ENCODE measurements around the gene CPNE1. TPM values are rescaled to one million over a fixed set of nuclear protein-coding genes. Genes with fewer than 3 reads are reported as not detected.

The CPNE1 gene
- total RNA-seq, 8 experiments from 2014 or later, result 88.8 to 205 (median 124) TPM

DNA sequence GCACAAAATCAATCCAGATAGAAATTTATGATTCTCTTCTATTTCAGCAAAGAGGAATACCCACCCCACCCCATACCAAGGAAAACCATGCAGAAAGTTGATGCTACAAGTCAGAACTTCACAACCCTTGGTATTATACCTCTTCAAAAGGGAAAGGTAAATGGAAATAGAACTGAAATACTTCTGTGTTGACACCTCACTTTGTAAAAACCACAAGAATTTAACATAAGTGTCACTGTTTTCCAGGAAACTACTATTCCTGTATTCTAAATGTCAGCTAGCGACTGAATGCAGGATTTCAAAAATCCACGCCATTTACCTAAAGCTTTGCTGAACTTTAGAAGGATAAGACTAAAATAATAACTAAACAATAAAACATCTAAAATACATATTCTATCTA is 3.6 kb downstream of the CPNE1 start:
- in situ Hi-C loops (cut with MboI; ENCODE audit: low pct_unique_long_range_greater_than_20kb in 2 of 9, low sequenced_read_pairs in 9 of 9, unreplicated experiment in 9 of 9), result no loop called here
- WGBS, 10 experiments, result 73 to 100% (median 89%) methylated on average over 1 to 2 of the region's 2 CpGs; no CpG with 5 or more reads in 3 of the 10 experiments
- peaks cover 12 to 31% of the 10 kb centered on the region in 2 donors for H3K4me1 ChIP-seq (replicated peaks in 1 of 2)
- no peak for ATAC-seq (replicated peaks in 6 of 8)
- no peak overlapping the region for H3K27ac ChIP-seq
- H3K4me3 ChIP-seq, result no peak overlapping the region

DNA sequence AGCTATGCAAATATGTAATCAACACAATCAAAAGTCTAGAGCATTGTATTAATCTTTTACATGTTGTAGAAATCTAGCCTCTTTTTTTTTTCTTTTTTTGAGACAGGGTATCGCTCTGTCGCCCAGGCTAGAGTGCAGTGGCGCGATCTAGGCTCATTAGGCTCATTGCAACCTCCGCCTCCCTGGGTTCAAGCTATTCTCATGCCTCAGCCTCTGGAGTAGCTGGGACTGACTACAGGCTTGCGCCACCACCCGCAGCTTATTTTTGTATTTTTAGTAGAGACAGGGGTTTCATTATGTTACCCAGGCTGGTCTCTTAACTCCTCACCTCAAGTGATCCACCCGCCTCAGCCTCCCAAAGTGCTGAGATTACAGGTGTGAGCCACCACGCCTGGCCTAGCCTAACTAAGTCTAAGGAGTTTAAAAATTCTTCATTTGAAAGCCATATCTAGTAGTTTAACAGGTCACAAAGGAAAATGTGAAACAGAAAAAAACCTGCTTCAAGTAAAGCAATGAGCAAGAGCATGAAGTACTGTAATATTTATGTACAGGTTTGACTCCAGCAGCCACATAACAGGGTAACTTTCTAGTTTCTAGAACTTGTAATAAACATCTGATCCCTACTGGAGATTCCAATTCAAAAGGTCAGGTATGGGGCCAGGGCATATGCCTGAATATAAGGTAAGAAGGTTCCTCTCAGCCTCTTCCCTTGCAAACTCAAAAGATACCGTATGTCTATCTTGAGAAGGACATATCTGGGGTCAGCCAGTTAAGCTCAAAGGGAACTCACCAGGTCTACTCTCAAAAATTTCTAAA is 4.4 kb downstream of the CPNE1 start:
- Histone ChIP-seq H3K4me3 (no peak overlapping the region), H3K27ac (no peak overlapping the region), H3K4me1 (replicated peaks in 1 of 2) (peaks cover 12 to 31% of the 10 kb centered on the region in 2 donors)
- in situ Hi-C loops (cut with MboI; ENCODE audit: low pct_unique_long_range_greater_than_20kb in 2 of 9, low sequenced_read_pairs in 9 of 9, unreplicated experiment in 9 of 9), result no loop called here
- WGBS, 10 experiments, result 83 to 100% (median 95%) methylated on average over 1 to 8 of the region's 10 CpGs; no CpG with 5 or more reads in 2 of the 10 experiments
- ATAC-seq (replicated peaks in 6 of 8), result no peak

DNA sequence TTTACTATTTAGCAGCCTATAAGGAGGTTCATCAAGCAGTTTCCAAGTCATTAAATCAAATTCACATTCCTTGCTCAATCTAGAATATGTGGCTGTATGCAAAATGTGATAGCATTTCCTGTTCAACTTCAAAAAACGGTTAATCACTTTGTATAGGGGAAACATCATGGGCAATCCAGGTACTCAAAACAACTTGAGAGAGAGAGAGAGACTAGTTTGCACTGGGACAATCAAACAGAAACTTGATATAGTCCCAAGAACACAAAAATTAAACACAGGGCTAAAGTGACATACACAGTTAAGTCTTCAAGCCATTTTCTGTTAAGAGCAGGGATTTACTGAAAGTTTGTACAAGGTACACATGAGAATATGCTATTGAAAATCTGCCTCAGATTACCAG is 7.4 kb downstream of the CPNE1 start:
- WGBS, 10 experiments, result 0 to 100% (median 76%) methylated on average over 1 of the region's 1 CpG; no CpG with 5 or more reads in 2 of the 10 experiments
- H3K27ac ChIP-seq, result no peak overlapping the region
- ATAC-seq (replicated peaks in 6 of 8), result peak in 2 of 8 experiments; percentile 22 to 46

GRCh38 chr20:35654415-35654814 is 10.3 kb downstream of the CPNE1 start:
- no peak for ATAC-seq (replicated peaks in 6 of 8)
- H3K4me3 ChIP-seq, result no peak overlapping the region
- WGBS, 10 experiments, result 60 to 100% (median 99%) methylated on average over 1 to 7 of the region's 9 CpGs; no CpG with 5 or more reads in 2 of the 10 experiments
- in situ Hi-C loops (cut with MboI; ENCODE audit: low pct_unique_long_range_greater_than_20kb in 2 of 9, low sequenced_read_pairs in 9 of 9, unreplicated experiment in 9 of 9), result no loop called here
- no peak overlapping the region for H3K27ac ChIP-seq
- H3K4me1 ChIP-seq (replicated peaks in 1 of 2), result peaks cover 3 to 6% of the 10 kb centered on the region in 2 donors

More for the DNA sequence above, 7.4 kb downstream of the CPNE1 start:
- Histone ChIP-seq H3K4me3 (no peak overlapping the region), H3K4me1 (replicated peaks in 1 of 2) (peaks cover 13 to 20% of the 10 kb centered on the region in 2 donors)
- in situ Hi-C loops (cut with MboI; ENCODE audit: low pct_unique_long_range_greater_than_20kb in 2 of 9, low sequenced_read_pairs in 9 of 9, unreplicated experiment in 9 of 9), result no loop called here

DNA sequence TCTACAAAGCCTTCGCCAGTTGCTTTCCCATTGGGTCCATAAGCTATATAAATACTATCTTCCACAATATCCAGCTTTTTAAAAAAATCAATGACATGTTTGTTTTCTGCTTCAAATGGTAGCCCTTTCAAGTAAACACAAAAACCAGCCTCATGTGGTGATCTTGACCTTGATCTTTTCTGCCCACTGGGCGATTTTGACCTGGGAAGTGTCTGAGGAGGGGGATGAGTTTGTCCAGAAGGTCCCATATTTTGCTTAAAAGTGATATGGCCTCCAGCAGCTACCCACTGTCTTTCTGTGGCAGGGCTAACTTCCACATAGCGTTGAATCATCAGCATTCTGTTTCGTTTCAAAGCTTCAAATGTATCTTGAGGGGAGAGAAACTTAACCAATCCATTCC is 10.8 kb downstream of the CPNE1 start:
- Histone ChIP-seq H3K4me3 (no peak overlapping the region), H3K27ac (no peak overlapping the region), H3K4me1 (replicated peaks in 1 of 2) (peaks cover 0 to 3% of the 10 kb centered on the region in 2 donors)
- in situ Hi-C loops (cut with MboI; ENCODE audit: low pct_unique_long_range_greater_than_20kb in 2 of 9, low sequenced_read_pairs in 9 of 9, unreplicated experiment in 9 of 9), result no loop called here
- WGBS, 10 experiments, result 63 to 100% (median 100%) methylated on average over 1 to 4 of the region's 4 CpGs; no CpG with 5 or more reads in 1 of the 10 experiments
- ATAC-seq (replicated peaks in 6 of 8), result no peak

DNA sequence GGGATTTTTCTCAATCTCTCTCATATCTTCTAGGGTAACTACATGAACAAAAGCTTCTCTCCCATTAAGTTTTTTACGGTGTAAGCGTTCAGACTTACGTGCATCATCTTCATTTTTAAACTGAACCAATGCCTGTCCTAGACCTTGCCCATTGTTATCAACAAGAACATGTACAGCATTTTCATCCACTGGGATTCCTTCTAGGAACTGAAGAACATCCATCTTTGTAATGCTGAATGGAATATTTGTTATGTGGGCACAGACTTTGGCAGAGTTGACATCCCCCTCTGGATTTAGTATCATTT is 11.3 kb downstream of the CPNE1 start:
- in situ Hi-C loops (cut with MboI; ENCODE audit: low pct_unique_long_range_greater_than_20kb in 2 of 9, low sequenced_read_pairs in 9 of 9, unreplicated experiment in 9 of 9), result no loop called here
- ATAC-seq (replicated peaks in 6 of 8), result no peak
- 95 to 100% (median 100%) methylated on average over 2 to 3 of the region's 3 CpGs; no CpG with 5 or more reads in 1 of the 10 experiments for WGBS, 10 experiments
- Histone ChIP-seq H3K4me1 (replicated peaks in 1 of 2) (peaks cover 0 to 3% of the 10 kb centered on the region in 2 donors), H3K27ac (no peak overlapping the region), H3K4me3 (no peak overlapping the region)

GRCh38 chr20:35652641-35653429 is 11.9 kb downstream of the CPNE1 start:
- no peak for ATAC-seq (replicated peaks in 6 of 8)

GRCh38 chr20:35651958-35652357 is 12.7 kb downstream of the CPNE1 start:
- in situ Hi-C loops (cut with MboI; ENCODE audit: low pct_unique_long_range_greater_than_20kb in 2 of 9, low sequenced_read_pairs in 9 of 9, unreplicated experiment in 9 of 9), result no loop called here
- Histone ChIP-seq H3K27ac (no peak overlapping the region), H3K4me1 (replicated peaks in 1 of 2) (peaks cover 0 to 3% of the 10 kb centered on the region in 2 donors), H3K4me3 (no peak overlapping the region)
- no peak for ATAC-seq (replicated peaks in 6 of 8)

More at GRCh38 chr20:35652641-35653429, 11.9 kb downstream of the CPNE1 start:
- H3K4me3 ChIP-seq, result no peak overlapping the region
- H3K27ac ChIP-seq, result no peak overlapping the region
- 94 to 100% (median 100%) methylated on average over 1 to 4 of the region's 13 CpGs; no CpG with 5 or more reads in 3 of the 10 experiments for WGBS, 10 experiments
- in situ Hi-C loops (cut with MboI; ENCODE audit: low pct_unique_long_range_greater_than_20kb in 2 of 9, low sequenced_read_pairs in 9 of 9, unreplicated experiment in 9 of 9), result no loop called here
- H3K4me1 ChIP-seq (replicated peaks in 1 of 2), result peaks cover 0 to 3% of the 10 kb centered on the region in 2 donors

DNA sequence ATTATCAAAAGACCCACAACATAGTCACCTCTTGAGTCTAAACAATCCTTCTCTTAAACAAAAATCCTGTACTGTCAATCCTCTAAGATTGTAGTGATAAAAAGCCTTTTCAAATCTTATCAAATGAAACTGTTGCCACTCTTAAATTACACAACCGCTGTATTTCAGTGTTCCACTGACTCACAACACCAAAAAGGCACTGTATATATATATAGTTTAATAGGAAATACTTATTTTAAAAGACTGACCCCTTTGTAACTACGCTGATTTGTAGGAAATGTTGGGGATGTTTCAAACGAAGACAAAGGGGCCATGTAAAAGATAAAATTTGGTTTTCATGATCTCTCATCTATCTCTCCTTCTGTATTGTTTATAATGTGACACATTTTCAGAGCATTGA is 14.1 kb downstream of the CPNE1 start:
- no peak for ATAC-seq (replicated peaks in 6 of 8)
- no peak overlapping the region for H3K4me3 ChIP-seq
- H3K27ac ChIP-seq, result no peak overlapping the region
- in situ Hi-C loops (cut with MboI; ENCODE audit: low pct_unique_long_range_greater_than_20kb in 2 of 9, low sequenced_read_pairs in 9 of 9, unreplicated experiment in 9 of 9), result no loop called here
- 50 to 100% (median 90%) methylated on average over 2 to 3 of the region's 3 CpGs; no CpG with 5 or more reads in 1 of the 10 experiments for WGBS, 10 experiments
- H3K4me1 ChIP-seq (replicated peaks in 1 of 2), result peaks cover 0 to 3% of the 10 kb centered on the region in 2 donors

DNA sequence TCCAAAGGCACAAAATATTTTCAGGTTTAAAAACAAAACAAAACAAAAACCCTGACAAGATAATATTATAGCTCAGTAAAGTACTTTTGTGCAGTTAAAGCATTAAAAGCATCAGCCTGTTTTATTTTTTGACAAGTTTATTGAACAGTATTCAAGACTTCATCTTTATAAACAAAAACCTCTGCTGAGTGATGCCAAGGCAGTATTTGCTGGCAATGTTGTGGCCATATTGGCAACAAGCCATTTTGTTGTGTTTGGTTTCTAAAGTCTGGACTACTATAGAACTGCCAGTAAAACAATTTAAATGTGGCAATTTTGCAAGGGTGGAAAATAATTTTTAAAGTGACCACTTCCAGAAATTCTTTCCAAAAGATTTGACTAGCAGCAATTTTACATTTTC is 15.9 kb downstream of the CPNE1 start:
- no peak overlapping the region for H3K4me3 ChIP-seq
- no peak overlapping the region for H3K27ac ChIP-seq
- H3K4me1 ChIP-seq (replicated peaks in 1 of 2), result peaks cover 0 to 3% of the 10 kb centered on the region in 2 donors
- no peak for ATAC-seq (replicated peaks in 6 of 8)
- in situ Hi-C loops (cut with MboI; ENCODE audit: low pct_unique_long_range_greater_than_20kb in 2 of 9, low sequenced_read_pairs in 9 of 9, unreplicated experiment in 9 of 9), result no loop called here

- H3K4me1 ChIP-seq (replicated peaks in 1 of 2), result no peaks in the 10 kb centered on the region
- 0 to 100% (median 91%) methylated on average over 1 to 2 of the region's 2 CpGs; no CpG with 5 or more reads in 4 of the 10 experiments for WGBS, 10 experiments
- H3K4me3 ChIP-seq, result no peak overlapping the region
- ATAC-seq (replicated peaks in 6 of 8), result no peak
- in situ Hi-C loops (cut with MboI; ENCODE audit: low pct_unique_long_range_greater_than_20kb in 2 of 9, low sequenced_read_pairs in 9 of 9, unreplicated experiment in 9 of 9), result no loop called here
- H3K27ac ChIP-seq, result no peak overlapping the region
Measured at GRCh38 chr20:35644806-35645205, 19.9 kb downstream of the CPNE1 start.

- ATAC-seq (replicated peaks in 6 of 8), result no peak
- WGBS, 10 experiments, result 80 to 100% (median 100%) methylated on average over 1 to 2 of the region's 7 CpGs; no CpG with 5 or more reads in 1 of the 10 experiments
- H3K27ac ChIP-seq, result no peak overlapping the region
- no peaks in the 10 kb centered on the region for H3K4me1 ChIP-seq (replicated peaks in 1 of 2)
- in situ Hi-C loops (cut with MboI; ENCODE audit: low pct_unique_long_range_greater_than_20kb in 2 of 9, low sequenced_read_pairs in 9 of 9, unreplicated experiment in 9 of 9), result no loop called here
- no peak overlapping the region for H3K4me3 ChIP-seq
Measured at GRCh38 chr20:35643045-35643444, 21.7 kb downstream of the CPNE1 start.

GRCh38 chr20:35641743-35642142 is 23.0 kb downstream of the CPNE1 start:
- no peak for ATAC-seq (replicated peaks in 6 of 8)
- Histone ChIP-seq H3K4me1 (replicated peaks in 1 of 2) (no peaks in the 10 kb centered on the region), H3K4me3 (no peak overlapping the region), H3K27ac (no peak overlapping the region)
- 80 to 100% (median 93%) methylated on average over 1 to 4 of the region's 4 CpGs; no CpG with 5 or more reads in 1 of the 10 experiments for WGBS, 10 experiments
- in situ Hi-C loops (cut with MboI; ENCODE audit: low pct_unique_long_range_greater_than_20kb in 2 of 9, low sequenced_read_pairs in 9 of 9, unreplicated experiment in 9 of 9), result no loop called here
